Ascending aorta (tissue), 2 donors: ENCODE data around the gene PLCB3. TPM values are rescaled to one million over a fixed set of nuclear protein-coding genes. Genes with fewer than 3 reads are reported as not detected.
A peak's percentile ranks its signal among the peaks of the same experiment; 100 is the strongest.
"Not testable (repeated sequence)": the region's sequence is repeated elsewhere in the genome, so short reads cannot be mapped to it uniquely, and the experiment has no call there.

Experiments used
- DNase-seq, 2 donors: peaks; one replicate each; pipeline ENCODE4 v3.0.0-alpha.2; 2019; ENCODE audit warnings: low spot score in 2 of 2
- H3K27ac ChIP-seq, 2 donors: fragments of 200-600 bp; sonication (generic); one replicate each; pipeline ENCODE4 v1.5.1; 2016 to 2017; ENCODE audit warnings: mild to moderate bottlenecking in 1 of 2
- H3K27me3 ChIP-seq: fragments of 200-600 bp; sonication (generic); one replicate; pipeline ENCODE4 v1.5.1; 2017
- H3K36me3 ChIP-seq, 2 donors: fragments of 200-600 bp; sonication (generic); one replicate each; pipeline ENCODE4 v1.5.1; 2016
- H3K4me1 ChIP-seq, 2 donors: fragments of 200-600 bp; sonication (generic); one replicate each; pipeline ENCODE4 v1.5.1; 2016 to 2017; ENCODE audit warnings: mild to moderate bottlenecking in 1 of 2
- H3K4me3 ChIP-seq, 2 donors: fragments of 200-600 bp; sonication (generic); one replicate each; pipeline ENCODE4 v1.5.1; 2016 to 2017; ENCODE audit warnings: mild to moderate bottlenecking in 1 of 2
- H3K9me3 ChIP-seq, 2 donors: fragments of 200-600 bp; sonication (generic); one replicate each; pipeline ENCODE4 v1.5.1; 2016
- CTCF ChIP-seq, 3 experiments: fragments of 200-600 bp in 2 of 3; fragments of 450-650 bp in 1 of 3; sonication (generic) in 2 of 3; IDR thresholded peaks; one replicate each; pipeline ENCODE4 v1.5.1; 2016 to 2019; ENCODE audit warnings: antibody characterized with exemption in 3 of 3, mild to moderate bottlenecking in 1 of 3, moderate library complexity in 1 of 3
- intact Hi-C: fragments of 100-400 bp; cut with DNase I; formaldehyde crosslinking; loops from one replicate; pipeline ENCODE4 v1.15.1; 2023
- total RNA-seq: library from RNA; depleted of rRNA; stranded (reverse); fragments of >200 nt; gene quantifications from one replicate; pipeline ENCODE4 v1.1.0, GENCODE V29; 2016

The PLCB3 gene
- total RNA-seq, 1 donor from 2014 or later, result 54.0 TPM

- TF ChIP-seq CTCF (IDR thresholded peaks at IDR 0.05), result peak in 1 of 3 experiments; percentile 3
- H3K27me3 ChIP-seq, DNase-seq, H3K9me3 ChIP-seq, intact Hi-C loops: not testable (repeated sequence)
- Histone ChIP-seq H3K36me3 (peaks cover 11 to 13% of the 10 kb centered on the region in 2 donors), H3K4me3 (peak overlapping the region; percentile 68 to 79), H3K4me1 (peaks cover 15 to 30% of the 10 kb centered on the region in 2 donors), H3K27ac (peak overlapping the region; percentile 80 to 94)
Observed at GRCh38 chr11:64246621-64246870, 4.8 kb upstream of the PLCB3 start.

GRCh38 chr11:64246871-64247728 lies 4.2 kb upstream of the PLCB3 start, which contains the start of gene PPP1R14B:
Gene PPP1R14B (minus strand): TSS chr11:64246943. CDS start chr11:64246673, 270 bp downstream.
- peak within 1 kb of the TSS; percentile 80 to 94 for H3K27ac ChIP-seq
- intact Hi-C loops, result no loop called here

GRCh38 chr11:64247729-64248531 lies 3.4 kb upstream of the PLCB3 start:
- TF ChIP-seq CTCF (IDR thresholded peaks at IDR 0.05), result no peak
- H3K27ac ChIP-seq, result peak overlapping the region; percentile 75 to 83
- H3K4me1 ChIP-seq, result peaks cover 20 to 28% of the 10 kb centered on the region in 2 donors
- H3K4me3 ChIP-seq, result peak overlapping the region; percentile 68 to 79
- H3K9me3 ChIP-seq, result no peaks in the 10 kb centered on the region
- H3K27me3 ChIP-seq, result no peaks in the 10 kb centered on the region
- peaks cover 11 to 13% of the 10 kb centered on the region in 2 donors for H3K36me3 ChIP-seq
- DNase-seq, result no peak
- intact Hi-C loops, result no loop called here

More at GRCh38 chr11:64246871-64247728, 4.2 kb upstream of the PLCB3 start, which contains the start of gene PPP1R14B:
- peak in 2 of 3 experiments; percentile 14 to 26 for TF ChIP-seq CTCF (IDR thresholded peaks at IDR 0.05)
- H3K9me3 ChIP-seq, result no peaks in the 10 kb centered on the region
- H3K4me1 ChIP-seq, result peaks cover 15 to 29% of the 10 kb centered on the region in 2 donors
- no peaks in the 10 kb centered on the region for H3K27me3 ChIP-seq
- peak within 1 kb of the TSS; percentile 68 to 79 for H3K4me3 ChIP-seq
- DNase-seq, result peak in 1 of 2 donors; percentile 94
- peaks cover 11 to 13% of the 10 kb centered on the region in 2 donors for H3K36me3 ChIP-seq

GRCh38 chr11:64248578-64248977 lies 2.8 kb upstream of the PLCB3 start:
- no peak for TF ChIP-seq CTCF (IDR thresholded peaks at IDR 0.05)
- Histone ChIP-seq H3K27me3 (no peaks in the 10 kb centered on the region), H3K9me3 (no peaks in the 10 kb centered on the region), H3K27ac (no peak overlapping the region), H3K36me3 (peaks cover 6 to 9% of the 10 kb centered on the region in 2 donors), H3K4me1 (peaks cover 22 to 30% of the 10 kb centered on the region in 2 donors), H3K4me3 (no peak overlapping the region)
- intact Hi-C loops, result no loop called here
- no peak for DNase-seq

- Histone ChIP-seq H3K36me3 (peaks cover 2 to 4% of the 10 kb centered on the region in 2 donors), H3K27me3 (no peaks in the 10 kb centered on the region), H3K9me3 (no peaks in the 10 kb centered on the region), H3K4me1 (peaks cover 22 to 34% of the 10 kb centered on the region in 2 donors), H3K4me3 (no peak overlapping the region), H3K27ac (no peak overlapping the region)
- intact Hi-C loops, result no loop called here
- no peak for TF ChIP-seq CTCF (IDR thresholded peaks at IDR 0.05)
- DNase-seq, result no peak
Observed at GRCh38 chr11:64249038-64249437, 2.3 kb upstream of the PLCB3 start.
